Nephron progenitor cell (in vitro differentiated cells): ENCODE data around the gene CAMK1D.

Source experiments
- DNase-seq: peaks from one replicate; pipeline ENCODE4 v3.0.0; 2021
- H3K27ac Mint-ChIP-seq: 2 replicates; pipeline ENCODE4 v1.8.0; 2021; ENCODE audit warnings: mild to moderate bottlenecking, moderate library complexity, mixed read lengths
- H3K27me3 Mint-ChIP-seq: 2 replicates; pipeline ENCODE4 v1.8.0; 2021; ENCODE audit warnings: mild to moderate bottlenecking, low read depth, mixed read lengths; ENCODE audit not compliant: poor library complexity
- H3K36me3 Mint-ChIP-seq: 2 replicates; pipeline ENCODE4 v1.8.0; 2021; ENCODE audit warnings: low read depth, mixed read lengths
- H3K4me1 Mint-ChIP-seq: 2 replicates; pipeline ENCODE4 v1.8.0; 2021; ENCODE audit warnings: mixed read lengths
- H3K4me3 Mint-ChIP-seq: 2 replicates; pipeline ENCODE4 v1.8.0; 2021; ENCODE audit warnings: mild to moderate bottlenecking, moderate library complexity, mixed read lengths
- H3K9me3 Mint-ChIP-seq: 2 replicates; pipeline ENCODE4 v1.8.0; 2021; ENCODE audit warnings: mild to moderate bottlenecking, moderate library complexity, mixed read lengths
- TF ChIP-seq, protein P1 (sequence below): fragments of 200-600 bp; sonication (generic); IDR thresholded peaks from 2 replicates; pipeline ENCODE4 v1.5.0; 2021; ENCODE audit warnings: antibody characterized with exemption

CAMK1D gene

DNA sequence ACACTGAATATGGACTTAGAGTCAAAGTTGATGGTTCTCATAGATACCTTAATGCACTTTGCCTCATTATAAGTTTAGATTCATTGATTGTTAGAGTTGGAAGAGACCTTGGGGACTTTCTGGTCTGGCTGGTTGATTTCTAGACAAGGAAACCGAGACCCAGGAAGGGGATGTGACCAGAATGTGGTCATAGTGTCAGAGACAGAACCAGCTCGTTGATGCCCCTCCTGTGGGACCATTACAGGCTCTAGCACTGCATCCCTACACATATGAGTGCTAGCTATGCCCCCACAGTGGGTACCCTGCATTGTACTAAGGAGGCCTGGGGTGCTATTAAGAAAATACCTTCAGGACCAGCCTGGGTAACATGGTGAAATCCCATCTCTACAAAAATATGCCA is 306.6 kb downstream of the CAMK1D start:
- no peak overlapping the region for H3K4me3 Mint-ChIP-seq
- no peak for DNase-seq
- no peak overlapping the region for H3K27ac Mint-ChIP-seq
- peaks cover 37% of the 10 kb centered on the region for H3K9me3 Mint-ChIP-seq
- peaks cover 12% of the 10 kb centered on the region for H3K27me3 Mint-ChIP-seq
- TF ChIP-seq, protein P1, sequence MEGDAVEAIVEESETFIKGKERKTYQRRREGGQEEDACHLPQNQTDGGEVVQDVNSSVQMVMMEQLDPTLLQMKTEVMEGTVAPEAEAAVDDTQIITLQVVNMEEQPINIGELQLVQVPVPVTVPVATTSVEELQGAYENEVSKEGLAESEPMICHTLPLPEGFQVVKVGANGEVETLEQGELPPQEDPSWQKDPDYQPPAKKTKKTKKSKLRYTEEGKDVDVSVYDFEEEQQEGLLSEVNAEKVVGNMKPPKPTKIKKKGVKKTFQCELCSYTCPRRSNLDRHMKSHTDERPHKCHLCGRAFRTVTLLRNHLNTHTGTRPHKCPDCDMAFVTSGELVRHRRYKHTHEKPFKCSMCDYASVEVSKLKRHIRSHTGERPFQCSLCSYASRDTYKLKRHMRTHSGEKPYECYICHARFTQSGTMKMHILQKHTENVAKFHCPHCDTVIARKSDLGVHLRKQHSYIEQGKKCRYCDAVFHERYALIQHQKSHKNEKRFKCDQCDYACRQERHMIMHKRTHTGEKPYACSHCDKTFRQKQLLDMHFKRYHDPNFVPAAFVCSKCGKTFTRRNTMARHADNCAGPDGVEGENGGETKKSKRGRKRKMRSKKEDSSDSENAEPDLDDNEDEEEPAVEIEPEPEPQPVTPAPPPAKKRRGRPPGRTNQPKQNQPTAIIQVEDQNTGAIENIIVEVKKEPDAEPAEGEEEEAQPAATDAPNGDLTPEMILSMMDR = no peak
- peaks cover 3% of the 10 kb centered on the region for H3K4me1 Mint-ChIP-seq
- H3K36me3 Mint-ChIP-seq = peaks cover 7% of the 10 kb centered on the region

DNA sequence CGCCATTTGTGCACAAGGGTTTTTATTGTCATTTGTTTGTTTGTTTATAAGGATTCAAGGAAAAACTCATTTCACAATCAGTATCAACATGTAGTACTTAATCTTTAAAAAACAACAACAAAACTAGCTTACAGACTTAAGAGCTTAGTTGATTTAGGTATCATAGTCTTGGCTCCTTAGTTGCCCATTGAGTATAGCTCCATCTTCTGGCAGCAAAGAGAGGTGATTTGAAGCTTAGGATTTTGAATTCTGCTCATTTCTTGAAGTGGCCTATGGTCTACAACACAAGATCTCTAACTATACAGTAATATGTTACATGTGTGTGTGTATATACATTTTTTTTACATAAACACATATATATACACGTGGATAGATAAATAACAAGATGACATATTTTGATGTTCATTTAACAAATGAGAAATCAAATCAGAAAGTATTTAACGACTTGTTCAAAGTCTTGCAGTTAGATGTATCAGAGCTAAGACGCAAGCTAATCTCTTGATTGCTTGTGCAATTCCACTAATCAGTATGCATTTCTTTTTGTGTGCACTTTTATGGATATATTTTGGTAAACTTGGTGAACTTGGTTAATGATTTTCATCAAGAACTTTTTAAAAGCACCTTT is 307.3 kb downstream of the CAMK1D start:
- TF ChIP-seq, protein P1 = peak; percentile 45
- no peaks in the 10 kb centered on the region for H3K4me1 Mint-ChIP-seq
- peaks cover 37% of the 10 kb centered on the region for H3K9me3 Mint-ChIP-seq
- no peak for DNase-seq
- H3K4me3 Mint-ChIP-seq = no peak overlapping the region
- peaks cover 13% of the 10 kb centered on the region for H3K27me3 Mint-ChIP-seq
- no peak overlapping the region for H3K27ac Mint-ChIP-seq
- H3K36me3 Mint-ChIP-seq = peaks cover 7% of the 10 kb centered on the region

DNA sequence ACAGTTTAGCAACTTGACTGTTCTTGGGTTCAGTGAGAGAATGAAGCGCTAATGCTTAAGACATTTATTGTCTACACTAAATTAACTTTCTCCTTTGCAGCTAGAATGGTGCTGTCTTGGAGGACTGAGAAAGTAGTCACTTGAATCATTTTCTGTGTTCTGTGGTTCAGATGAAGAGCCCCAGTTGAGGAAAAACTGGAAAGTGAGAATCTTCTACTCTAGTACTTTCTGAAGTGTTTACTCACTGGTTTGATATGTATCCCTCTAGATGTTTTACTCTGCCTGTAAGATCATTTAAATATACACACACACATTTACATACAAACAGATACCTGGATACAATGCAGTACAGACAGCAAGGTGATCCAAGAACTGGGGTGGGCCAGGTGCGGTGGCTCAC is 308.1 kb downstream of the CAMK1D start:
- Mint-ChIP-seq H3K9me3 (peaks cover 33% of the 10 kb centered on the region), H3K4me1 (no peaks in the 10 kb centered on the region), H3K27ac (no peak overlapping the region), H3K27me3 (peaks cover 13% of the 10 kb centered on the region), H3K4me3 (no peak overlapping the region), H3K36me3 (peaks cover 7% of the 10 kb centered on the region)
- DNase-seq = no peak
- TF ChIP-seq, protein P1 = no peak

DNA sequence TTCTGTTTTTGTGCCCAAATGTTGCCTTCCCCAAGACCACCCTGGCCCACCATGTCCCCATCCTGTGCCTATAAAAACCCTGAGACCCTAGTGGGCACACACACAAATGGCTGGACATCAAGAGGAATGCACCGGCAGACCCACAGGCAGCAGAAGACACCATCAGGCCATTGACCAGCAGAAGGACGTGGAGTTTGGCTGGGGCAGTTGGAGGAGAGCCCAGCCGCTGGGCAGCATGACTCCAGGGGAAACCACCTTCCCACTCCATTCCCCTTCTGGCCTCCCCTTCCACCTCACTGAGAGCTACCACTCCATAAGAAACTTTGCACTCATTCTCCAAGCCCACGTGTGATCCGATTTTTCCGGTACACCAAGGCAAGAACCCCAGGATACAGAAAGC is 309.2 kb downstream of the CAMK1D start:
- peaks cover 7% of the 10 kb centered on the region for H3K36me3 Mint-ChIP-seq
- no peak overlapping the region for H3K27ac Mint-ChIP-seq

DNA sequence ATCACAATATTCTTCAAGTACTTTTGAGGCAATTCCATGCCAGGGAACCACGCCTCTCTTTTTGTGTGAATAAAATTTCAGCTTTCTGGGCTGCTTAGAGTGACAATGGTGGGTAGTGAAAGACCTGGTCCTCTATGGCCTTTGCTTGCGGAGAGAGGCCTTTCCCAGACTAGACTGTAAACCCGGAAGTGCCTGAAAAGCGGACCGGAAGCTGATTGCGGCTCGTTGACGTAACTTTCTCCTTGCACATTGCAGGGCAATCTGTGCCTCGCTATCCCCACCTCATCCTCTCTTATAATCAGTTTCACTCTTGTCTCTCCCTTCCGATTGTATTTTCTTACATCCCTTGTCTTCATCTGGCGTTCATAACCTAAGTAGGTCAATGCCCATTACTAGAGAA is 310.4 kb downstream of the CAMK1D start:
- no peak for DNase-seq
- Mint-ChIP-seq H3K4me1 (no peaks in the 10 kb centered on the region), H3K9me3 (peaks cover 11% of the 10 kb centered on the region), H3K27ac (no peak overlapping the region), H3K27me3 (peaks cover 14% of the 10 kb centered on the region), H3K4me3 (no peak overlapping the region), H3K36me3 (peaks cover 5% of the 10 kb centered on the region)
- TF ChIP-seq, protein P1 = no peak

More for the DNA sequence above, 309.2 kb downstream of the CAMK1D start:
- Mint-ChIP-seq H3K9me3 (peaks cover 23% of the 10 kb centered on the region), H3K27me3 (peaks cover 13% of the 10 kb centered on the region), H3K4me3 (no peak overlapping the region), H3K4me1 (no peaks in the 10 kb centered on the region)
- no peak for DNase-seq
- TF ChIP-seq, protein P1 = no peak

DNA sequence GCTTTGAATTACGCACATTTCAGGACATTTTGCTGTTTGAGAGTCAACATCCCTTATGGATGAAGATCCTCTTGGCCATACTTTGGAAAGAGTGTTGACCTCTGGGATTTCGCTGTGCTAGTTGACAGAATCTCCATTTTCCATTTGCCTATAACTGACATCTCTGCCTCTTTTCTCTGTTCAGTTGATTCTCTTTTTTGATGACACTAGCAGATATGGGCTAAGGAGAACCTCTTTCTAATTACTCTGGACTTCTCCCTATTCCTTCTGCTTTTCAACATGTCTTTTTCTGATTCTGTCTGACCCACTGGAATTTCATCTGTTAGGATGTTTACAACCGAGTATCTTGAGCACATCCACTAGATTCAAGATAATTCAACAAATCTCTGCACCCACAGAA is 311.5 kb downstream of the CAMK1D start:
- TF ChIP-seq, protein P1 = no peak
- H3K36me3 Mint-ChIP-seq = no peaks in the 10 kb centered on the region
- peaks cover 12% of the 10 kb centered on the region for H3K27me3 Mint-ChIP-seq
- H3K4me1 Mint-ChIP-seq = no peaks in the 10 kb centered on the region
- DNase-seq = no peak
- H3K4me3 Mint-ChIP-seq = no peak overlapping the region
- H3K27ac Mint-ChIP-seq = no peak overlapping the region
- H3K9me3 Mint-ChIP-seq = no peaks in the 10 kb centered on the region
